AG04449 (cell line): ENCODE measurements around the gene NOL4L.

Experiments
- CTCF ChIA-PET: fragments of 350-600 bp; formaldehyde crosslinking; extraction: SDS; loops from one replicate; lab custom pipeline; 2021; ENCODE audit warnings: antibody characterized with exemption; lab: Yijun Ruan, JAX
- POLR2A ChIA-PET: fragments of 400-600, 350-600 bp; formaldehyde crosslinking; extraction: SDS; loops from one replicate; lab custom pipeline; 2020; ENCODE audit warnings: antibody characterized with exemption, inconsistent platforms; lab: Yijun Ruan, JAX
- DNase-seq: peaks from one replicate; pipeline ENCODE4 v3.0.0-alpha.2; 2010; ENCODE audit warnings: low read depth, low spot score
- H3K4me3 ChIP-seq: 2 replicates; pipeline ENCODE4 v1.5.1; 2011; ENCODE audit warnings: low read depth, mild to moderate bottlenecking, control low read depth, low read length
- CTCF ChIP-seq: IDR thresholded peaks from one replicate; pipeline ENCODE4 v1.5.1; 2011; ENCODE audit warnings: mild to moderate bottlenecking, moderate library complexity, low read length, control low read depth, inconsistent platforms; ENCODE audit not compliant: insufficient read depth; ENCODE audit errors: missing control alignments

Gene NOL4L

GRCh38 chr20:32563311-32564272 is 21.5 kb downstream of the NOL4L start:
- H3K4me3 ChIP-seq: no peak overlapping the region
- POLR2A ChIA-PET: no interaction called here
- no peak for TF ChIP-seq CTCF
- CTCF ChIA-PET: interaction anchor here (1.4 kb wide), 1 partner anchor 89 kb away, joined by 4 read pairs; no protein-coding TSS in a partner anchor
- no peak for DNase-seq

- ChIA-PET POLR2A (no interaction called here), CTCF (no interaction called here)
- TF ChIP-seq CTCF: no peak
- no peak overlapping the region for H3K4me3 ChIP-seq
- no peak for DNase-seq
Measured at GRCh38 chr20:32562495-32562911, 22.6 kb downstream of the NOL4L start.

GRCh38 chr20:32560989-32561830 is 23.9 kb downstream of the NOL4L start:
- CTCF ChIA-PET: interaction anchor here (0.8 kb wide), 1 partner anchor 12 kb away, joined by 3 read pairs; no protein-coding TSS in a partner anchor
- DNase-seq: no peak
- H3K4me3 ChIP-seq: no peak overlapping the region
- POLR2A ChIA-PET: no interaction called here
- TF ChIP-seq CTCF: no peak

GRCh38 chr20:32560482-32560988 is 24.6 kb downstream of the NOL4L start:
- POLR2A ChIA-PET: no interaction called here
- no peak for DNase-seq
- CTCF ChIA-PET: no interaction called here
- TF ChIP-seq CTCF: no peak
- H3K4me3 ChIP-seq: no peak overlapping the region

- CTCF ChIA-PET: no interaction called here
- H3K4me3 ChIP-seq: no peak overlapping the region
- POLR2A ChIA-PET: no interaction called here
- no peak for TF ChIP-seq CTCF
- DNase-seq: no peak
Measured at GRCh38 chr20:32559753-32560380, 25.3 kb downstream of the NOL4L start.
